Keratinocyte (primary cell): Measurements from ENCODE around the gene PLA1A. TPM values are rescaled to one million over a fixed set of nuclear protein-coding genes. Genes with fewer than 3 reads are reported as not detected.

ENCODE experiments used
- DNase-seq: peaks from one replicate; pipeline ENCODE4 v3.0.0-alpha.2; 2011; ENCODE audit warnings: low read depth, missing footprints, low spot score
- FAIRE-seq: peaks from 2 replicates; lab custom pipeline; 2011; peaks lifted over from hg19 to GRCh38; lab: Jason Lieb, UNC
- H2AFZ ChIP-seq: 2 replicates; pipeline ENCODE4 v1.6.0; 2012; ENCODE audit warnings: low read length, control low read depth, inconsistent platforms; ENCODE audit not compliant: control insufficient read depth
- H3K27ac ChIP-seq: 2 replicates; pipeline ENCODE4 v1.5.1; 2011; ENCODE audit warnings: low read length; ENCODE audit not compliant: control insufficient read depth, insufficient read depth
- H3K27me3 ChIP-seq: 3 replicates; pipeline ENCODE4 v1.6.0; 2011; ENCODE audit warnings: low read length; ENCODE audit not compliant: control insufficient read depth, insufficient read depth; ENCODE audit errors: extremely low read depth
- H3K36me3 ChIP-seq, 2 experiments: 2 replicates in 1 of 2; 3 replicates in 1 of 2; pipeline ENCODE4 v1.5.1; 2011; ENCODE audit warnings: low read length in 2 of 2, mild to moderate bottlenecking in 1 of 2; ENCODE audit not compliant: control insufficient read depth in 2 of 2, insufficient read depth in 2 of 2; ENCODE audit errors: extremely low read depth in 1 of 2
- H3K4me1 ChIP-seq: 3 replicates; pipeline ENCODE4 v1.5.1; 2011; ENCODE audit warnings: low read length; ENCODE audit not compliant: control insufficient read depth, insufficient read depth; ENCODE audit errors: extremely low read depth
- H3K4me2 ChIP-seq: 3 replicates; pipeline ENCODE4 v1.6.0; 2011; ENCODE audit warnings: low read depth, low read length; ENCODE audit not compliant: control insufficient read depth, insufficient read depth; ENCODE audit errors: extremely low read depth
- H3K4me3 ChIP-seq, 3 experiments: fragments of 200-600 bp in 1 of 3; sonication (generic) in 1 of 3; 2 replicates in 2 of 3; 3 replicates in 1 of 3; pipeline ENCODE4 v1.5.1; 2011 to 2016; ENCODE audit warnings: low read length in 3 of 3, mild to moderate bottlenecking in 3 of 3, control low read depth in 2 of 3, inconsistent platforms in 1 of 3, low read depth in 1 of 3, mixed read lengths in 1 of 3, mixed run types in 1 of 3, moderate library complexity in 1 of 3; ENCODE audit not compliant: control insufficient read depth in 2 of 3, insufficient read depth in 2 of 3; ENCODE audit errors: extremely low read depth in 1 of 3
- H3K79me2 ChIP-seq: 2 replicates; pipeline ENCODE4 v1.6.0; 2012; ENCODE audit warnings: low read length; ENCODE audit not compliant: control insufficient read depth, insufficient read depth
- H3K9ac ChIP-seq: 3 replicates; pipeline ENCODE4 v1.6.0; 2011; ENCODE audit warnings: low read length; ENCODE audit not compliant: control insufficient read depth, insufficient read depth; ENCODE audit errors: extremely low read depth
- H3K9me1 ChIP-seq: 3 replicates; pipeline ENCODE4 v1.6.0; 2011; ENCODE audit warnings: low read length; ENCODE audit not compliant: control insufficient read depth, insufficient read depth; ENCODE audit errors: extremely low read depth
- H3K9me3 ChIP-seq: 2 replicates; pipeline ENCODE4 v1.5.1; 2012; ENCODE audit warnings: low read depth, low read length; ENCODE audit not compliant: control insufficient read depth
- H4K20me1 ChIP-seq: 3 replicates; pipeline ENCODE4 v1.6.0; 2011; ENCODE audit warnings: low read length; ENCODE audit not compliant: control insufficient read depth, insufficient read depth; ENCODE audit errors: extremely low read depth
- CTCF ChIP-seq, 3 experiments: IDR thresholded peaks in 1 of 3; conservative IDR thresholded peaks in 1 of 3; optimal IDR thresholded peaks in 1 of 3; 2 replicates in 2 of 3; 3 replicates in 1 of 3; pipeline versions ENCODE3 to v1.5.1; 2011; ENCODE audit warnings: low read length in 3 of 3, mild to moderate bottlenecking in 3 of 3, moderate library complexity in 2 of 3, control low read depth in 1 of 3, inconsistent platforms in 1 of 3; ENCODE audit not compliant: insufficient read depth in 2 of 3; ENCODE audit errors: extremely low read depth in 1 of 3
- EZH2 ChIP-seq: IDR thresholded peaks from one replicate; pipeline ENCODE4 v1.6.1; 2012; ENCODE audit warnings: inconsistent platforms, mild to moderate bottlenecking, low read length, moderate library complexity
- dilution Hi-C: fragments of 300-500 bp; cut with MboI; formaldehyde crosslinking; loops from one replicate; pipeline ENCODE4 v1.7.0; 2020; ENCODE audit warnings: low sequenced_read_pairs; ENCODE audit not compliant: extremely low pct_ligation_motif_present
- polyA plus RNA-seq, 5 experiments: library from polyadenylated mRNA; depleted of rRNA in 3 of 5; stranded (reverse) in 3 of 5; stranded (forward) in 1 of 5; unstranded in 1 of 5; fragments of >200 nt; gene quantifications; 1 replicate in 1 of 5; 2 replicates in 3 of 5; 3 replicates in 1 of 5; pipeline versions ENCODE4 v1.2.1 to v1.2.3, GENCODE V29; 2011 to 2012; ENCODE audit warnings: missing spikeins in 2 of 5, low read depth in 1 of 5, low replicate concordance in 1 of 5

Gene PLA1A
- polyA plus RNA-seq, 1 donor (not counting 4 experiments of a cell fraction or from before 2014, with no cell fraction given), result not detected

DNA sequence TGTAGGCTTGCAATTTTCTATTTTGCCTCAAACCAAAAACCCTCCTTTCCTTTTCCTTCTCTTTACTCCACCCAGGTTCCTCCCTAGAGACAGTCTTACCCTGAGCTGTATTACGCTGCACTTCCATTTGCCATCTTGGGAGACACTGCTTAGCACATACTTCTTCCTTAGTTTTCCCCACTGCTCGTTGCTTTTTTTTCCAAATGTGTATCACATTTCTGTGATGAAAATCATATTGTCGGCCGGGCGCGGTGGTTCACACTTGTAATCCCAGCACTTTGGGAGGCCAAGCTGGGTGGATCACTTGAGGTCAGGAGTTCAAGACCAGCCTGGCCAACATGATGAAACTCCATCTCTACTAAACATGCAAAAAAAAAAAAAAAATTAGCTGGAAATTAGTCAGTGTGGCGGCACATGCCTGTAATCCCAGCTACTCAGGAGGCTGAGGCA, 33.2 kb downstream of the PLA1A start:
- Histone ChIP-seq H3K27ac (no peak overlapping the region), H3K9me1 (no peaks in the 10 kb centered on the region), H3K4me2 (no peak overlapping the region), H2AFZ (no peak overlapping the region), H3K36me3 (no peaks in the 10 kb centered on the region), H3K4me3 (no peak overlapping the region), H3K9me3 (no peaks in the 10 kb centered on the region), H3K4me1 (no peaks in the 10 kb centered on the region), H3K79me2 (no peaks in the 10 kb centered on the region), H3K9ac (no peak overlapping the region), H3K27me3 (peaks cover 6% of the 10 kb centered on the region), H4K20me1 (no peaks in the 10 kb centered on the region)
- TF ChIP-seq EZH2, result no peak
- TF ChIP-seq CTCF (optimal IDR thresholded peaks at IDR 0.05 in 1 of 3, IDR thresholded peaks at IDR 0.05 in 1 of 3, conservative IDR thresholded peaks at IDR 0.05 in 1 of 3; ENCODE audit: extremely low read depth in 1 of 3, insufficient read depth in 2 of 3, low read length in 3 of 3), result no peak
- DNase-seq, result no peak
- dilution Hi-C loops, result no loop called here
- FAIRE-seq, result no peak

GRCh38 chr3:119631516-119631915, 33.8 kb downstream of the PLA1A start:
- Histone ChIP-seq H3K9ac (no peak overlapping the region), H3K27ac (no peak overlapping the region), H3K9me3 (no peaks in the 10 kb centered on the region), H3K4me3 (no peak overlapping the region), H3K27me3 (peaks cover 6% of the 10 kb centered on the region), H2AFZ (no peak overlapping the region), H3K36me3 (no peaks in the 10 kb centered on the region), H4K20me1 (no peaks in the 10 kb centered on the region), H3K9me1 (no peaks in the 10 kb centered on the region), H3K4me2 (no peak overlapping the region), H3K79me2 (no peaks in the 10 kb centered on the region), H3K4me1 (peaks cover 6% of the 10 kb centered on the region)
- dilution Hi-C loops, result no loop called here
- TF ChIP-seq CTCF (optimal IDR thresholded peaks at IDR 0.05 in 1 of 3, IDR thresholded peaks at IDR 0.05 in 1 of 3, conservative IDR thresholded peaks at IDR 0.05 in 1 of 3; ENCODE audit: extremely low read depth in 1 of 3, insufficient read depth in 2 of 3, low read length in 3 of 3), result no peak
- no peak for TF ChIP-seq EZH2
- FAIRE-seq (no peak), DNase-seq (no peak)
